Measurements from ENCODE around the gene BCL2. TPM values are rescaled to one million over a fixed set of nuclear protein-coding genes. Genes with fewer than 3 reads are reported as not detected.

Gene BCL2
- total RNA-seq, 1 experiment from 2014 or later: 2.5 TPM

GRCh38 chr18:63158012-63158631, 161.4 kb downstream of the BCL2 start (continued):
- TF ChIP-seq SRF (IDR thresholded peaks at IDR 0.05; ENCODE audit: low read depth) (no peak), POLR2A (IDR thresholded peaks at IDR 0.05; ENCODE audit: borderline replicate concordance, extremely low read depth, insufficient read depth, insufficient read length) (no peak), YY1 (IDR thresholded peaks at IDR 0.05; ENCODE audit: extremely low read depth, insufficient replicate concordance, low read depth, low read length) (no peak)
- TF ChIP-seq, protein P1, sequence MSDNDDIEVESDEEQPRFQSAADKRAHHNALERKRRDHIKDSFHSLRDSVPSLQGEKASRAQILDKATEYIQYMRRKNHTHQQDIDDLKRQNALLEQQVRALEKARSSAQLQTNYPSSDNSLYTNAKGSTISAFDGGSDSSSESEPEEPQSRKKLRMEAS (IDR thresholded peaks at IDR 0.05): no peak

DNA sequence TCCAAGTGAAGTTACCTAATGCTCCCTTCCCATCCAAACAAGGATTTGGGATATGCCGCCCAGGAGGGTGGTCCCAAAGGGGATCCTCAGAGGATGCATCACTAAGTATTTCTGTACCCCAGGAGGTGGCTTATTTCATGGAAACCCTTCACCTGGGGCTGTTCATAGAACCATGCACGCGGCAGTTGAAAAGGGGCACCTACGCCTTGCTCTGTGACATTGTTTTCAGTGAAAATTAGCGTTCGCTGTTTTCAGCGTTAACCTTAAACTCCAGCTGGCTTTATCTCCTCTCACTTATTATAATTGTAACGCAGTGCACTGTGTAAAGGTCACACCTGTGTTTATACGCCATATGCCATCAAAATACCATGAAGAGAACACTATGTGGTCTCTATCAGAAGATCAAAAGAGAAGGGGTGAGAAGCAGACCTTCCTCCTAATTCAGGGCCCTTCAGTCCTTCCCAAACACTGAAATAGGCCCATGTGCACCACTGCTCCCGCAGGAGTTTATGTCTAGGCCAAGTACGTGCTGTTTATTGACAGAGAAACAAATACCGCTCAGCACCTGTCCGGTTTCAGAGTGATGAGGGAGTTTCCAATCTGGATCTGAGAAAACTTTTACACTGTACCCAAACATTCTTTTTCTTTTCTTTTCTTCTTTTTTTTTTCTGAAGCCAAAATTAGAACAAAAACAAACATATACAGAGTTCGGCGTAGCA, 162.1 kb downstream of the BCL2 start:
- Histone ChIP-seq H3K9ac (ENCODE audit: low read length) (no peak overlapping the region), H3K4me2 (ENCODE audit: low read length) (no peak overlapping the region), H4K20me1 (ENCODE audit: insufficient read depth) (no peaks in the 10 kb centered on the region), H3K27ac (ENCODE audit: low read depth, low read length) (no peak overlapping the region), H3K27me3 (ENCODE audit: insufficient read depth, low read length) (0 out of 2 replicates have a peak, but pooled peaks cover 6% of the 10 kb centered on the region), H3K9me3 (ENCODE audit: control insufficient read depth in 1 of 2, insufficient read depth in 1 of 2, low read depth in 1 of 2, low read length in 2 of 2) (no peaks in the 10 kb centered on the region), H3K9me2 (ENCODE audit: insufficient read depth) (no peaks in the 10 kb centered on the region), H3K36me3 (ENCODE audit: control insufficient read depth in 1 of 2, insufficient read depth in 2 of 2, low read length in 2 of 2) (no peaks in the 10 kb centered on the region), H3K79me2 (ENCODE audit: insufficient read depth, low read length) (no peaks in the 10 kb centered on the region), H3K4me1 (ENCODE audit: control insufficient read depth in 1 of 2, insufficient read depth in 2 of 2, low read length in 2 of 2) (peaks cover 5 to 23% of the 10 kb centered on the region in 2 experiments; a peak in 3 of 4 replicates), H3K4me3 (replicated peaks in 1 of 2; ENCODE audit: low read depth in 1 of 2, low read length in 2 of 2) (no peak overlapping the region), H2AFZ (ENCODE audit: low read depth, low read length, poor library complexity, severe bottlenecking) (no peak overlapping the region)
- no peak for DNase-seq (ENCODE audit: low read depth, low spot score)
- ChIA-PET RAD21 (ENCODE audit: low non-redundant PET in 1 of 2, low total read pairs in 2 of 2, uncharacterized antibody in 2 of 2, unreplicated experiment in 2 of 2) (no interaction called here), CTCF (no interaction called here), POLR2A (no interaction called here)
- no peak for ATAC-seq
- BruUV-seq (replicated peaks): no TSS peak
- TF ChIP-seq TCF7L2 (IDR thresholded peaks at IDR 0.05; ENCODE audit: borderline replicate concordance, extremely low read depth, insufficient read depth, insufficient read length): no peak
- no peak for TF ChIP-seq CBX3 (IDR thresholded peaks at IDR 0.05; ENCODE audit: low read depth)
- no peak for TF ChIP-seq CEBPB (IDR thresholded peaks at IDR 0.05; ENCODE audit: low read depth)
- TF ChIP-seq, protein P2, sequence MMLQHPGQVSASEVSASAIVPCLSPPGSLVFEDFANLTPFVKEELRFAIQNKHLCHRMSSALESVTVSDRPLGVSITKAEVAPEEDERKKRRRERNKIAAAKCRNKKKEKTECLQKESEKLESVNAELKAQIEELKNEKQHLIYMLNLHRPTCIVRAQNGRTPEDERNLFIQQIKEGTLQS (IDR thresholded peaks at IDR 0.05): no peak
- TF ChIP-seq, protein P3, sequence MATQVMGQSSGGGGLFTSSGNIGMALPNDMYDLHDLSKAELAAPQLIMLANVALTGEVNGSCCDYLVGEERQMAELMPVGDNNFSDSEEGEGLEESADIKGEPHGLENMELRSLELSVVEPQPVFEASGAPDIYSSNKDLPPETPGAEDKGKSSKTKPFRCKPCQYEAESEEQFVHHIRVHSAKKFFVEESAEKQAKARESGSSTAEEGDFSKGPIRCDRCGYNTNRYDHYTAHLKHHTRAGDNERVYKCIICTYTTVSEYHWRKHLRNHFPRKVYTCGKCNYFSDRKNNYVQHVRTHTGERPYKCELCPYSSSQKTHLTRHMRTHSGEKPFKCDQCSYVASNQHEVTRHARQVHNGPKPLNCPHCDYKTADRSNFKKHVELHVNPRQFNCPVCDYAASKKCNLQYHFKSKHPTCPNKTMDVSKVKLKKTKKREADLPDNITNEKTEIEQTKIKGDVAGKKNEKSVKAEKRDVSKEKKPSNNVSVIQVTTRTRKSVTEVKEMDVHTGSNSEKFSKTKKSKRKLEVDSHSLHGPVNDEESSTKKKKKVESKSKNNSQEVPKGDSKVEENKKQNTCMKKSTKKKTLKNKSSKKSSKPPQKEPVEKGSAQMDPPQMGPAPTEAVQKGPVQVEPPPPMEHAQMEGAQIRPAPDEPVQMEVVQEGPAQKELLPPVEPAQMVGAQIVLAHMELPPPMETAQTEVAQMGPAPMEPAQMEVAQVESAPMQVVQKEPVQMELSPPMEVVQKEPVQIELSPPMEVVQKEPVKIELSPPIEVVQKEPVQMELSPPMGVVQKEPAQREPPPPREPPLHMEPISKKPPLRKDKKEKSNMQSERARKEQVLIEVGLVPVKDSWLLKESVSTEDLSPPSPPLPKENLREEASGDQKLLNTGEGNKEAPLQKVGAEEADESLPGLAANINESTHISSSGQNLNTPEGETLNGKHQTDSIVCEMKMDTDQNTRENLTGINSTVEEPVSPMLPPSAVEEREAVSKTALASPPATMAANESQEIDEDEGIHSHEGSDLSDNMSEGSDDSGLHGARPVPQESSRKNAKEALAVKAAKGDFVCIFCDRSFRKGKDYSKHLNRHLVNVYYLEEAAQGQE (IDR thresholded peaks at IDR 0.05; ENCODE audit: low read depth): no peak
- TF ChIP-seq EZH2 (IDR thresholded peaks at IDR 0.05): no peak
- no peak for TF ChIP-seq ZNF274 (IDR thresholded peaks at IDR 0.05; ENCODE audit: low read depth, low read length)
- TF ChIP-seq JUND (IDR thresholded peaks at IDR 0.05): no peak
- TF ChIP-seq, protein P4, sequence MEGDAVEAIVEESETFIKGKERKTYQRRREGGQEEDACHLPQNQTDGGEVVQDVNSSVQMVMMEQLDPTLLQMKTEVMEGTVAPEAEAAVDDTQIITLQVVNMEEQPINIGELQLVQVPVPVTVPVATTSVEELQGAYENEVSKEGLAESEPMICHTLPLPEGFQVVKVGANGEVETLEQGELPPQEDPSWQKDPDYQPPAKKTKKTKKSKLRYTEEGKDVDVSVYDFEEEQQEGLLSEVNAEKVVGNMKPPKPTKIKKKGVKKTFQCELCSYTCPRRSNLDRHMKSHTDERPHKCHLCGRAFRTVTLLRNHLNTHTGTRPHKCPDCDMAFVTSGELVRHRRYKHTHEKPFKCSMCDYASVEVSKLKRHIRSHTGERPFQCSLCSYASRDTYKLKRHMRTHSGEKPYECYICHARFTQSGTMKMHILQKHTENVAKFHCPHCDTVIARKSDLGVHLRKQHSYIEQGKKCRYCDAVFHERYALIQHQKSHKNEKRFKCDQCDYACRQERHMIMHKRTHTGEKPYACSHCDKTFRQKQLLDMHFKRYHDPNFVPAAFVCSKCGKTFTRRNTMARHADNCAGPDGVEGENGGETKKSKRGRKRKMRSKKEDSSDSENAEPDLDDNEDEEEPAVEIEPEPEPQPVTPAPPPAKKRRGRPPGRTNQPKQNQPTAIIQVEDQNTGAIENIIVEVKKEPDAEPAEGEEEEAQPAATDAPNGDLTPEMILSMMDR (IDR thresholded peaks at IDR 0.05 in 2 of 3, conservative IDR thresholded peaks at IDR 0.05 in 1 of 3; ENCODE audit: borderline replicate concordance in 1 of 3, insufficient read depth in 1 of 3, low read depth in 2 of 3, low read length in 2 of 3): no peak
- intact Hi-C loops (cut with micrococcal nuclease): no loop called here
